ENCODE measurements around the gene EFCAB5. TPM values are rescaled to one million over a fixed set of nuclear protein-coding genes. Genes with fewer than 3 reads are reported as not detected.

Gene EFCAB5
- total and polyA plus RNA-seq, 10 of the 15 experiments (the other 5 are each of a cell fraction or from before 2014, with no cell fraction given) = 0.39 to 2.6 (median 1.0) TPM

DNA sequence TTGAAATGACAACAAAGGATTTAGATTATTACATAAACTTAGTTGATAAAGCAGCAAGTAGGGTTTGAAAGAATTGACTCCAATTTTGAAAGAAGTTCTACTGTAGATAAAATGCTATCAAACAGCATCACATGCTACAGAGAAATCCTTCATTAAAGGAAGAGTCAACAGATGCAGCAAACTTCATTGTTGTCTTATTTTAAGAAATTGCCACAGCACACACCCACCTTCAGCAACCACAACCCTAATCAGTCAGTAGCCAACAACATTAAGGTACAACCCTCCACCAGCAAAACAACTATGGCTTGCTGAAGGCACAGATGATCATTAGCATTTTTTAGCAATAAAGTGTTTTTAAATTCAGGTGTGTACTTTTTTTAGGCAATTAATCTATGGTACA, 100.1 kb downstream of the EFCAB5 start:
- Histone ChIP-seq H3K9me3 (replicated peaks; ENCODE audit: control insufficient read depth, insufficient read depth, low read length) (peaks cover 15% of the 10 kb centered on the region; the same call in 2 of the 3 replicates), H3K4me2 (ENCODE audit: control insufficient read depth, insufficient read depth) (no peak overlapping the region), H3K79me2 (ENCODE audit: control insufficient read depth, insufficient read depth, low read length) (no peaks in the 10 kb centered on the region), H3K4me3 (no peak overlapping the region), H3K27ac (ENCODE audit: control insufficient read depth, insufficient read depth) (no peak overlapping the region), H3K27me3 (replicated peaks in 1 of 2; ENCODE audit: control insufficient read depth in 2 of 2, insufficient read depth in 2 of 2, low read length in 1 of 2) (no peaks in the 10 kb centered on the region), H3K4me1 (ENCODE audit: control insufficient read depth, insufficient read depth, low read length) (no peaks in the 10 kb centered on the region), H4K20me1 (ENCODE audit: control insufficient read depth, insufficient read depth) (no peaks in the 10 kb centered on the region), H3K9ac (ENCODE audit: control insufficient read depth, insufficient read depth, low read length) (no peak overlapping the region), H3K36me3 (ENCODE audit: control insufficient read depth in 2 of 2, insufficient read depth in 2 of 2, low read length in 1 of 2) (no peaks in the 10 kb centered on the region), H2AFZ (ENCODE audit: control insufficient read depth, low read depth, low read length) (no peak overlapping the region)
- ChIA-PET SMC1A (ENCODE audit: uncharacterized antibody, unreplicated experiment) (interaction anchor here (1.6 kb wide), 1 partner anchor 50 kb away, joined by 5 read pairs; no protein-coding TSS in a partner anchor), POLR2A (no interaction called here), RAD21 (ENCODE audit: unreplicated experiment) (no interaction called here), CTCF (interaction anchor here (1.8 to 2.2 kb wide), 2 partner anchors 10 to 52 kb away, joined by 4 to 10 read pairs; no protein-coding TSS in a partner anchor)
- in situ Hi-C loops (cut with MboI) (no loop called here), intact Hi-C loops (cut with micrococcal nuclease; ENCODE audit: unreplicated experiment) (no loop called here)
- no peak for TF ChIP-seq CHD4 (IDR thresholded peaks at IDR 0.05)
- no peak for TF ChIP-seq KAT2A (conservative IDR thresholded peaks at IDR 0.05; ENCODE audit: control insufficient read depth, low read depth, low read length)
- no peak for TF ChIP-seq KDM1A (IDR thresholded peaks at IDR 0.05; ENCODE audit: borderline replicate concordance)
- no peak for TF ChIP-seq RELA (IDR thresholded peaks at IDR 0.05; ENCODE audit: borderline replicate concordance, partially characterized antibody)
- TF ChIP-seq GABPA (IDR thresholded peaks at IDR 0.05; ENCODE audit: low read depth) = no peak
- TF ChIP-seq SMC3 (IDR thresholded peaks at IDR 0.05; ENCODE audit: borderline replicate concordance, low read length) = no peak
- no peak for TF ChIP-seq CREB1 (IDR thresholded peaks at IDR 0.05; ENCODE audit: low read depth)
- no TSS peak for BruUV-seq (replicated peaks)
- FAIRE-seq = no peak
- ATAC-seq = no peak
- DNase-seq (ENCODE audit: low read depth, low spot score) = no peak

- H3K27ac ChIP-seq (ENCODE audit: control insufficient read depth, insufficient read depth) = no peak overlapping the region
- H2AFZ ChIP-seq (ENCODE audit: control insufficient read depth, low read depth, low read length) = no peak overlapping the region
- WGBS (ENCODE audit: insufficient coverage, insufficient replicate concordance, low lambda C conversion rate, missing lambda C conversion rate) = 13% methylated on average over 4 of the region's 4 CpGs
- TF ChIP-seq, protein P1, sequence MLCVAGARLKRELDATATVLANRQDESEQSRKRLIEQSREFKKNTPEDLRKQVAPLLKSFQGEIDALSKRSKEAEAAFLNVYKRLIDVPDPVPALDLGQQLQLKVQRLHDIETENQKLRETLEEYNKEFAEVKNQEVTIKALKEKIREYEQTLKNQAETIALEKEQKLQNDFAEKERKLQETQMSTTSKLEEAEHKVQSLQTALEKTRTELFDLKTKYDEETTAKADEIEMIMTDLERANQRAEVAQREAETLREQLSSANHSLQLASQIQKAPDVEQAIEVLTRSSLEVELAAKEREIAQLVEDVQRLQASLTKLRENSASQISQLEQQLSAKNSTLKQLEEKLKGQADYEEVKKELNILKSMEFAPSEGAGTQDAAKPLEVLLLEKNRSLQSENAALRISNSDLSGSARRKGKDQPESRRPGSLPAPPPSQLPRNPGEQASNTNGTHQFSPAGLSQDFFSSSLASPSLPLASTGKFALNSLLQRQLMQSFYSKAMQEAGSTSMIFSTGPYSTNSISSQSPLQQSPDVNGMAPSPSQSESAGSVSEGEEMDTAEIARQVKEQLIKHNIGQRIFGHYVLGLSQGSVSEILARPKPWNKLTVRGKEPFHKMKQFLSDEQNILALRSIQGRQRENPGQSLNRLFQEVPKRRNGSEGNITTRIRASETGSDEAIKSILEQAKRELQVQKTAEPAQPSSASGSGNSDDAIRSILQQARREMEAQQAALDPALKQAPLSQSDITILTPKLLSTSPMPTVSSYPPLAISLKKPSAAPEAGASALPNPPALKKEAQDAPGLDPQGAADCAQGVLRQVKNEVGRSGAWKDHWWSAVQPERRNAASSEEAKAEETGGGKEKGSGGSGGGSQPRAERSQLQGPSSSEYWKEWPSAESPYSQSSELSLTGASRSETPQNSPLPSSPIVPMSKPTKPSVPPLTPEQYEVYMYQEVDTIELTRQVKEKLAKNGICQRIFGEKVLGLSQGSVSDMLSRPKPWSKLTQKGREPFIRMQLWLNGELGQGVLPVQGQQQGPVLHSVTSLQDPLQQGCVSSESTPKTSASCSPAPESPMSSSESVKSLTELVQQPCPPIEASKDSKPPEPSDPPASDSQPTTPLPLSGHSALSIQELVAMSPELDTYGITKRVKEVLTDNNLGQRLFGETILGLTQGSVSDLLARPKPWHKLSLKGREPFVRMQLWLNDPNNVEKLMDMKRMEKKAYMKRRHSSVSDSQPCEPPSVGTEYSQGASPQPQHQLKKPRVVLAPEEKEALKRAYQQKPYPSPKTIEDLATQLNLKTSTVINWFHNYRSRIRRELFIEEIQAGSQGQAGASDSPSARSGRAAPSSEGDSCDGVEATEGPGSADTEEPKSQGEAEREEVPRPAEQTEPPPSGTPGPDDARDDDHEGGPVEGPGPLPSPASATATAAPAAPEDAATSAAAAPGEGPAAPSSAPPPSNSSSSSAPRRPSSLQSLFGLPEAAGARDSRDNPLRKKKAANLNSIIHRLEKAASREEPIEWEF (IDR thresholded peaks at IDR 0.05; ENCODE audit: insufficient replicate concordance, low read depth, low read length) = no peak
- TF ChIP-seq BHLHE40 (IDR thresholded peaks at IDR 0.05; ENCODE audit: borderline replicate concordance in 1 of 2, low read depth in 2 of 2, low read length in 1 of 2) = no peak
- no peak for TF ChIP-seq YBX1 (IDR thresholded peaks at IDR 0.05)
- no peak for TF ChIP-seq FOS (IDR thresholded peaks at IDR 0.05; ENCODE audit: borderline replicate concordance, extremely low read depth, insufficient read length)
- TF ChIP-seq ATF2 (IDR thresholded peaks at IDR 0.05; ENCODE audit: low read length) = no peak
- no peak for TF ChIP-seq POLR2A (IDR thresholded peaks at IDR 0.05; ENCODE audit: low read depth, low read length)
Measured at GRCh38 chr17:30062372-30062771, 120.9 kb downstream of the EFCAB5 start.

More at GRCh38 chr17:30062372-30062771, 120.9 kb downstream of the EFCAB5 start:
- no peak overlapping the region for H3K4me2 ChIP-seq (ENCODE audit: control insufficient read depth, insufficient read depth)
- ChIA-PET CTCF (interaction anchor here (0.6 to 2.1 kb wide), 3 partner anchors 24 to 43 kb away, joined by 3 to 10 read pairs (median 4); no protein-coding TSS in a partner anchor), SMC1A (ENCODE audit: uncharacterized antibody, unreplicated experiment) (interaction anchor here (1.4 kb wide), 2 partner anchors 9 to 16 kb away, joined by 3 to 4 read pairs; no protein-coding TSS in a partner anchor), POLR2A (no interaction called here), RAD21 (ENCODE audit: unreplicated experiment) (no interaction called here)
- no TSS peak for BruUV-seq (replicated peaks)
- H3K9ac ChIP-seq (ENCODE audit: control insufficient read depth, insufficient read depth, low read length) = no peak overlapping the region
- H3K27me3 ChIP-seq (replicated peaks in 1 of 2; ENCODE audit: control insufficient read depth in 2 of 2, insufficient read depth in 2 of 2, low read length in 1 of 2) = no peaks in the 10 kb centered on the region; a peak in 1 of 4 replicates
- FAIRE-seq = no peak
- no peak for DNase-seq (ENCODE audit: low read depth, low spot score)
- no peak for ATAC-seq
- peaks cover 4% of the 10 kb centered on the region for H3K9me3 ChIP-seq (replicated peaks; ENCODE audit: control insufficient read depth, insufficient read depth, low read length)
- no peaks in the 10 kb centered on the region for H3K4me1 ChIP-seq (ENCODE audit: control insufficient read depth, insufficient read depth, low read length)
- H4K20me1 ChIP-seq (ENCODE audit: control insufficient read depth, insufficient read depth) = no peaks in the 10 kb centered on the region
- in situ Hi-C loops (cut with MboI) = loop anchor here (10.0 kb wide), 1 partner anchor 718 kb away; no protein-coding TSS in a partner anchor
- H3K36me3 ChIP-seq (ENCODE audit: control insufficient read depth in 2 of 2, insufficient read depth in 2 of 2, low read length in 1 of 2) = no peaks in the 10 kb centered on the region
- intact Hi-C loops (cut with micrococcal nuclease; ENCODE audit: unreplicated experiment) = no loop called here
- no peak overlapping the region for H3K4me3 ChIP-seq
- no peaks in the 10 kb centered on the region for H3K79me2 ChIP-seq (ENCODE audit: control insufficient read depth, insufficient read depth, low read length)

Measured in GM12878 (cell line).